GM12878 (cell line): ENCODE results near the gene COL20A1. TPM values are rescaled to one million over a fixed set of nuclear protein-coding genes. Genes with fewer than 3 reads are reported as not detected.

Experiments used
- ATAC-seq: fragments of 200-7000 bp; cut with Tn5 transposase; 3 replicates; pipeline ENCODE4 v1.9.1; 2020; ENCODE audit warnings: mild to moderate bottlenecking, moderate library complexity
- BruUV-seq: library from RNA; stranded (reverse); fragments of 400-500 nt; replicated peaks from 2 replicates; lab custom pipeline; 2021; lab: Mats Ljungman, UMichigan
- CTCF ChIA-PET: fragments of 300-600 bp; sonication (Branson Sonifier 250); formaldehyde crosslinking; extraction: SDS; loops from one replicate; lab custom pipeline; 2021; ENCODE audit warnings: inconsistent platforms; lab: Yijun Ruan, JAX
- POLR2A ChIA-PET: fragments of 350-600 bp; formaldehyde crosslinking; extraction: SDS; loops from one replicate; lab custom pipeline; 2021; ENCODE audit warnings: inconsistent platforms; lab: Charles Lee
- RAD21 ChIA-PET: fragments of 300-600 bp; sonication (Branson Sonifier 250); formaldehyde crosslinking; loops from one replicate; lab custom pipeline; 2023; ENCODE audit warnings: antibody characterized with exemption; ENCODE audit not compliant: unreplicated experiment; lab: Charles Lee
- SMC1A ChIA-PET: fragments of 300-600 bp; sonication (Branson Sonifier 250); formaldehyde crosslinking; loops from one replicate; lab custom pipeline; 2023; ENCODE audit not compliant: unreplicated experiment, uncharacterized antibody; lab: Charles Lee
- DNase-seq: peaks from one replicate; pipeline ENCODE4 v3.0.0-alpha.2; 2011; ENCODE audit warnings: low read depth, low spot score
- FAIRE-seq: peaks from 3 replicates; lab custom pipeline; 2011; peaks lifted over from hg19 to GRCh38; lab: Jason Lieb, UNC
- H2AFZ ChIP-seq: 2 replicates; pipeline ENCODE4 v1.6.0; 2011; ENCODE audit warnings: low read depth, low read length, control low read depth; ENCODE audit not compliant: control insufficient read depth
- H3K27ac ChIP-seq: 2 replicates; pipeline ENCODE4 v1.5.1; 2011; ENCODE audit warnings: control low read depth; ENCODE audit not compliant: control insufficient read depth, insufficient read depth
- H3K27me3 ChIP-seq, 2 experiments: replicated peaks in 1 of 2; 2 replicates each; pipeline versions ENCODE4 v1.6.0 to v1.6.1; 2011; ENCODE audit warnings: low read length in 1 of 2; ENCODE audit not compliant: control insufficient read depth in 2 of 2, insufficient read depth in 2 of 2
- H3K36me3 ChIP-seq, 2 experiments: 2 replicates each; pipeline ENCODE4 v1.5.1; 2011; ENCODE audit warnings: low read length in 1 of 2; ENCODE audit not compliant: control insufficient read depth in 2 of 2, insufficient read depth in 2 of 2
- H3K4me1 ChIP-seq: 2 replicates; pipeline ENCODE4 v1.6.1; 2011; ENCODE audit warnings: mild to moderate bottlenecking, low read length, moderate library complexity, mixed read lengths; ENCODE audit not compliant: control insufficient read depth, insufficient read depth
- H3K4me2 ChIP-seq: 2 replicates; pipeline ENCODE4 v1.6.0; 2011; ENCODE audit warnings: control low read depth; ENCODE audit not compliant: control insufficient read depth, insufficient read depth
- H3K4me3 ChIP-seq: fragments of 200-600 bp; sonication (generic); 2 replicates; pipeline ENCODE4 v1.5.1; 2016
- H3K79me2 ChIP-seq: 2 replicates; pipeline ENCODE4 v1.6.0; 2011; ENCODE audit warnings: low read length; ENCODE audit not compliant: control insufficient read depth, insufficient read depth
- H3K9ac ChIP-seq: 2 replicates; pipeline ENCODE4 v1.8.0; 2011; ENCODE audit warnings: low read length, control low read depth, mixed read lengths; ENCODE audit not compliant: control insufficient read depth, insufficient read depth
- H3K9me3 ChIP-seq: replicated peaks from 3 replicates; pipeline ENCODE4 v1.5.1; 2011; ENCODE audit warnings: mild to moderate bottlenecking, low read length; ENCODE audit not compliant: control insufficient read depth, insufficient read depth
- H4K20me1 ChIP-seq: 2 replicates; pipeline ENCODE4 v1.6.0; 2011; ENCODE audit not compliant: control insufficient read depth, insufficient read depth
- BHLHE40 ChIP-seq, 2 experiments: fragments of 450-650 bp in 1 of 2; IDR thresholded peaks; 2 replicates each; pipeline ENCODE4 v1.6.1; 2011 to 2017; ENCODE audit warnings: low read depth in 2 of 2, borderline replicate concordance in 1 of 2, improper control_type of control experiment in 1 of 2, low read length in 1 of 2, mild to moderate bottlenecking in 1 of 2
- GABPA ChIP-seq: IDR thresholded peaks from 2 replicates; pipeline ENCODE4 v1.6.1; 2014; ENCODE audit warnings: antibody characterized with exemption, low read depth, mild to moderate bottlenecking, inconsistent platforms
- HCFC1 ChIP-seq: fragments of 150-350 bp; IDR thresholded peaks from 2 replicates; pipeline ENCODE4 v1.6.1; 2014; ENCODE audit warnings: low read length
- KAT2A ChIP-seq: conservative IDR thresholded peaks from 2 replicates; pipeline ENCODE4 v1.6.1; 2011; ENCODE audit warnings: low read depth, low read length; ENCODE audit not compliant: control insufficient read depth
- KLF5 ChIP-seq: fragments of 450-650 bp; IDR thresholded peaks from 2 replicates; pipeline ENCODE4 v1.6.1; 2014; ENCODE audit warnings: mild to moderate bottlenecking; ENCODE audit not compliant: partially characterized antibody
- MEF2B ChIP-seq: fragments of 450-650 bp; IDR thresholded peaks from 2 replicates; pipeline ENCODE4 v1.6.1; 2018; ENCODE audit warnings: mild to moderate bottlenecking, moderate library complexity; ENCODE audit not compliant: partially characterized antibody, poor library complexity, severe bottlenecking
- MYB ChIP-seq: fragments of 150-350 bp; IDR thresholded peaks from 2 replicates; pipeline ENCODE4 v1.6.1; 2014; ENCODE audit warnings: mild to moderate bottlenecking, low read depth, low read length, borderline replicate concordance
- RFX5 ChIP-seq: IDR thresholded peaks from 2 replicates; pipeline ENCODE4 v1.6.1; 2011; ENCODE audit warnings: low read depth, low read length, improper control_type of control experiment
- YY1 ChIP-seq: IDR thresholded peaks from 2 replicates; pipeline ENCODE4 v1.6.1; 2011; ENCODE audit warnings: low read depth, mild to moderate bottlenecking, low read length
- ZBED1 ChIP-seq: IDR thresholded peaks from 2 replicates; pipeline ENCODE4 v1.6.1; 2016; ENCODE audit warnings: borderline replicate concordance
- ZBTB40 ChIP-seq: fragments of 450-650 bp; IDR thresholded peaks from 2 replicates; pipeline ENCODE4 v1.6.1; 2016; ENCODE audit warnings: mild to moderate bottlenecking, moderate library complexity, borderline replicate concordance
- WGBS: methylation state at CpG from one replicate; pipeline ENCODE4 v1.1.6; 2016; ENCODE audit warnings: low lambda C conversion rate; ENCODE audit not compliant: insufficient replicate concordance, insufficient coverage; ENCODE audit errors: missing lambda C conversion rate; 5-methylcytosine and 5-hydroxymethylcytosine counted together
- in situ Hi-C: fragments of 300-500 bp; cut with MboI; formaldehyde crosslinking; loops from 9 replicates; pipeline ENCODE4 v1.14.3; 2018; ENCODE audit warnings: mixed read lengths
- intact Hi-C: fragments of 100-400 bp; cut with micrococcal nuclease; formaldehyde crosslinking; loops from one replicate; pipeline ENCODE4 v1.14.2; 2022; ENCODE audit not compliant: unreplicated experiment
- polyA plus RNA-seq, 11 experiments: library from polyadenylated mRNA; depleted of rRNA in 4 of 11; unstranded in 6 of 11; stranded (reverse) in 5 of 11; fragments of >200 nt; fragmentation: Nextera tagmentation in 4 of 11; fragmentation: Illumina TruSeq in 1 of 11; extraction: Ambion mirVana in 4 of 11; extraction: Trizol in 1 of 11; gene quantifications; 1 replicate in 1 of 11; 2 replicates in 10 of 11; pipeline versions ENCODE4 v1.2.1 to v1.2.3, GENCODE V29; 2011 to 2016; ENCODE audit warnings: inconsistent platforms in 2 of 11, missing spikeins in 2 of 11, low read depth in 1 of 11
- total RNA-seq, 4 experiments: library from RNA; depleted of rRNA in 3 of 4; stranded (reverse); fragments of >200 nt in 3 of 4; fragmentation: Illumina TruSeq in 1 of 4; extraction: Trizol in 1 of 4; gene quantifications; 2 replicates each; pipeline versions ENCODE4 v1.2.1 to v1.2.3, GENCODE V29; 2013 to 2021

Gene COL20A1
- total and polyA plus RNA-seq, 10 of the 15 experiments (the other 5 are each of a cell fraction or from before 2014, with no cell fraction given), result not detected

GRCh38 chr20:63325554-63326313 is 32.7 kb downstream of the COL20A1 start:
- in situ Hi-C loops (no loop called here), intact Hi-C loops (no loop called here)
- BruUV-seq, result no TSS peak
- peaks cover 5% of the 10 kb centered on the region; the same call in 1 of the 3 replicates for H3K9me3 ChIP-seq
- no peak overlapping the region for H3K4me3 ChIP-seq
- no peaks in the 10 kb centered on the region for H3K79me2 ChIP-seq
- no peak overlapping the region for H3K4me2 ChIP-seq
- FAIRE-seq (no peak), DNase-seq (no peak)
- H2AFZ ChIP-seq, result no peak overlapping the region
- WGBS, result 21% methylated on average over 7 of the region's 8 CpGs
- ChIA-PET RAD21 (no interaction called here), CTCF (no interaction called here), POLR2A (no interaction called here), SMC1A (no interaction called here)
- no peak overlapping the region for H3K9ac ChIP-seq
- no peaks in the 10 kb centered on the region for H3K36me3 ChIP-seq
- H3K27me3 ChIP-seq, result no peaks in the 10 kb centered on the region
- H4K20me1 ChIP-seq, result no peaks in the 10 kb centered on the region
- H3K4me1 ChIP-seq, result peaks cover 6% of the 10 kb centered on the region
- H3K27ac ChIP-seq, result no peak overlapping the region
- TF ChIP-seq MEF2B, result no peak
- no peak for TF ChIP-seq MYB
- no peak for TF ChIP-seq RFX5
- TF ChIP-seq KAT2A, result no peak
- TF ChIP-seq, all 136 proteins: peak for 0
- no peak for ATAC-seq

- Histone ChIP-seq H3K9ac (no peak overlapping the region), H3K79me2 (no peaks in the 10 kb centered on the region), H3K4me1 (peaks cover 6% of the 10 kb centered on the region), H4K20me1 (no peaks in the 10 kb centered on the region), H2AFZ (no peak overlapping the region), H3K36me3 (no peaks in the 10 kb centered on the region), H3K27ac (no peak overlapping the region), H3K4me3 (no peak overlapping the region), H3K4me2 (no peak overlapping the region), H3K27me3 (no peaks in the 10 kb centered on the region), H3K9me3 (peaks cover 5% of the 10 kb centered on the region; the same call in 1 of the 3 replicates)
- in situ Hi-C loops (no loop called here), intact Hi-C loops (no loop called here)
- FAIRE-seq (no peak), DNase-seq (peak; percentile 11), ATAC-seq (no peak)
- BruUV-seq, result no TSS peak
- CTCF ChIA-PET, result no interaction called here
- SMC1A ChIA-PET, result no interaction called here
- RAD21 ChIA-PET, result no interaction called here
- WGBS, result 63% methylated on average over 15 of the region's 15 CpGs
- POLR2A ChIA-PET, result no interaction called here
- TF ChIP-seq GABPA (peak; percentile 70), YY1 (no peak), HCFC1 (no peak), BHLHE40 (IDR thresholded peaks at IDR 0.05; ENCODE audit: borderline replicate concordance in 1 of 2, low read depth in 2 of 2, low read length in 1 of 2) (no peak), ZBTB40 (peak; percentile 40; the same call in 1 of the 2 replicates), ZBED1 (no peak), KAT2A (no peak), KLF5 (no peak)
Measured at GRCh38 chr20:63326314-63327230, 33.6 kb downstream of the COL20A1 start.
